Ishikawa (cell line): ENCODE measurements around the gene ALKBH3.

Experiments
- CEBPB ChIP-seq: IDR thresholded peaks from 2 replicates; pipeline ENCODE4 v1.6.1; 2012
- EP300 ChIP-seq: IDR thresholded peaks from 2 replicates; pipeline ENCODE4 v1.6.1; 2012; ENCODE audit warnings: borderline replicate concordance
- FOXM1 ChIP-seq: IDR thresholded peaks from 2 replicates; pipeline ENCODE4 v1.6.1; 2012; ENCODE audit warnings: low read depth, borderline replicate concordance
- TCF12 ChIP-seq: IDR thresholded peaks from 2 replicates; pipeline ENCODE4 v1.6.1; 2012; ENCODE audit warnings: low read depth
- YY1 ChIP-seq: IDR thresholded peaks from 2 replicates; pipeline ENCODE4 v1.6.1; 2012; ENCODE audit warnings: low read depth
- TF ChIP-seq, protein P1 (sequence below): IDR thresholded peaks from 2 replicates; pipeline ENCODE4 v1.6.1; 2012

DNA sequence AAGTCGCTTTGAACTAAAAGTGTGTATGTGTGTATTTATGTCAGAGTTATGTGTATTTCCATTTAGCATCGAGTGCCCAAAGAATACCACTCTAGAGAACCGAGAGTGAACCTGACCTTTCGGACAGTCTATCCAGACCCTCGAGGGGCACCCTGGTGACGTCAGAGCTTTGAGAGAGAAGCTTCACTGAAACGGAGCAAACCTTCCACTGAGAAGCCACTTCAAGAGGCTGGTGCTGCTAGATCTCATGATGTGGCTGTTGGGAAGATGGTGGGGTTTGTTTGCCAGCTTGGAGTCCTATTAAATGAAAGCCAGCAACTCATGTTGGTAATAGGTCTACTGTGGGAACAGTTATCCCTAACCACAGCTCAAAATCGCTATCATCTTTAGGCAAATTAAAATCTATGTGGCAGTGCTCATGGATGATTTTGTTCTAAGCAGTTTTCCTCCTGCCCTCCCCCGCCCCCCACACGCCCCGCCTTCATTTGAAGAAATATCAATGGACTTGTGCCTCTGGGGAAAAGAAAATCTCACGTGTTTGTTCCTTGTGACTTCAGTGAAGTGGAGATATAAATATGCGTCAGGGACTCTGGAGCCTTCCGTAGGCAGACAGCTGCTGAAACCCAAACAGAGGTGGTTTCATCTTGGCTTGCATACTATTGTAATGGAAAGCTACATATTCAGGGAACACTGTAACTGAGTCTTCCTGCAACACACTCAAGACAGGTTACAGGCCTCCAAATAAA, 39.4 kb downstream of the ALKBH3 start:
- TF ChIP-seq EP300: no peak
- no peak for TF ChIP-seq TCF12
- TF ChIP-seq CEBPB: no peak
- TF ChIP-seq FOXM1: no peak
- no peak for TF ChIP-seq YY1
- TF ChIP-seq, protein P1, sequence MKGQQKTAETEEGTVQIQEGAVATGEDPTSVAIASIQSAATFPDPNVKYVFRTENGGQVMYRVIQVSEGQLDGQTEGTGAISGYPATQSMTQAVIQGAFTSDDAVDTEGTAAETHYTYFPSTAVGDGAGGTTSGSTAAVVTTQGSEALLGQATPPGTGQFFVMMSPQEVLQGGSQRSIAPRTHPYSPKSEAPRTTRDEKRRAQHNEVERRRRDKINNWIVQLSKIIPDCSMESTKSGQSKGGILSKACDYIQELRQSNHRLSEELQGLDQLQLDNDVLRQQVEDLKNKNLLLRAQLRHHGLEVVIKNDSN: no peak
